A549 (cell line): Measurements from ENCODE around the gene SRPK2. TPM values are rescaled to one million over a fixed set of nuclear protein-coding genes. Genes with fewer than 3 reads are reported as not detected.
A peak's percentile ranks its signal among the peaks of the same experiment; 100 is the strongest.

ENCODE experiments used
- ATAC-seq, 2 experiments: fragments of 200-7000 bp in 1 of 2; fragments of >200 bp in 1 of 2; cut with Nextera tagmentation in 1 of 2; cut with Tn5 transposase in 1 of 2; 3 replicates each; pipeline versions ENCODE4 v1.8.0 to v1.9.1; 2018 to 2020; ENCODE audit warnings: mild to moderate bottlenecking in 1 of 2, moderate library complexity in 1 of 2
- CTCF ChIA-PET: fragments of 300-600 bp; sonication (Branson Sonifier 250); formaldehyde crosslinking; extraction: SDS; loops from one replicate; lab custom pipeline; 2021; ENCODE audit warnings: antibody characterized with exemption, inconsistent platforms; lab: Yijun Ruan, JAX
- POLR2A ChIA-PET: fragments of 350-600 bp; formaldehyde crosslinking; extraction: SDS; loops from one replicate; lab custom pipeline; 2021; ENCODE audit warnings: antibody characterized with exemption, inconsistent platforms; lab: Yijun Ruan, JAX
- DNase-seq, 2 experiments: peaks; one replicate each; pipeline versions ENCODE4 v3.0.0 to v3.0.0-alpha.2; 2011 to 2016; ENCODE audit warnings: low read depth in 1 of 2, low spot score in 1 of 2
- FAIRE-seq: peaks from 2 replicates; lab custom pipeline; 2011; peaks lifted over from hg19 to GRCh38; lab: Jason Lieb, UNC
- H3K27ac ChIP-seq, 2 experiments: fragments of >200 bp; sonication (Bioruptor Twin); formaldehyde crosslinking; 3 replicates each; pipeline ENCODE4 v1.5.1; 2016 to 2017
- H3K4me1 ChIP-seq: fragments of >200 bp; sonication (Bioruptor Twin); formaldehyde crosslinking; 3 replicates; pipeline ENCODE4 v1.6.1; 2016
- H3K4me2 ChIP-seq: fragments of >200 bp; sonication (Bioruptor Twin); formaldehyde crosslinking; 3 replicates; pipeline ENCODE4 v1.6.1; 2016
- H3K4me3 ChIP-seq: fragments of >200 bp; sonication (Bioruptor Twin); formaldehyde crosslinking; 3 replicates; pipeline ENCODE4 v1.5.1; 2016
- H3K9me3 ChIP-seq: fragments of >200 bp; sonication (Bioruptor Twin); formaldehyde crosslinking; 3 replicates; pipeline ENCODE4 v1.6.1; 2016
- CBX2 ChIP-seq: fragments of 200-600 bp; sonication (generic); IDR thresholded peaks from 2 replicates; pipeline ENCODE4 v1.6.1; 2016; ENCODE audit warnings: low read depth, mild to moderate bottlenecking, borderline replicate concordance
- CEBPB ChIP-seq, 2 experiments: fragments of >200 bp in 1 of 2; sonication (Bioruptor Twin) in 1 of 2; formaldehyde crosslinking in 1 of 2; IDR thresholded peaks; 2 replicates each; pipeline ENCODE4 v1.6.1; 2012 to 2016
- EHMT2 ChIP-seq: fragments of 200-600 bp; sonication (generic); IDR thresholded peaks from 2 replicates; pipeline ENCODE4 v1.6.1; 2016; ENCODE audit warnings: antibody characterized with exemption, low read depth, mild to moderate bottlenecking, moderate library complexity
- ESRRA ChIP-seq: fragments of 150-350 bp; IDR thresholded peaks from 2 replicates; pipeline ENCODE4 v1.6.1; 2014; ENCODE audit warnings: mild to moderate bottlenecking, low read length, borderline replicate concordance
- FOSL2 ChIP-seq, 2 experiments: fragments of 450-650 bp in 1 of 2; fragments of >200 bp in 1 of 2; sonication (Bioruptor Twin) in 1 of 2; formaldehyde crosslinking; IDR thresholded peaks; 2 replicates each; pipeline versions ENCODE4 v1.5.0 to v1.6.1; 2016 to 2020; ENCODE audit warnings: mild to moderate bottlenecking in 1 of 2, moderate library complexity in 1 of 2
- GATA3 ChIP-seq: IDR thresholded peaks from 2 replicates; pipeline ENCODE4 v1.6.1; 2012; ENCODE audit warnings: borderline replicate concordance
- HDAC2 ChIP-seq: fragments of 200-600 bp; sonication (generic); IDR thresholded peaks from 2 replicates; pipeline ENCODE4 v1.6.1; 2016
- JUN ChIP-seq, 2 experiments: fragments of >200 bp; sonication (Bioruptor Twin); formaldehyde crosslinking; IDR thresholded peaks; 2 replicates in 1 of 2; 3 replicates in 1 of 2; pipeline ENCODE4 v1.6.1; 2016 to 2017
- JUNB ChIP-seq: fragments of >200 bp; sonication (Bioruptor Twin); formaldehyde crosslinking; IDR thresholded peaks from 2 replicates; pipeline ENCODE4 v1.6.1; 2016
- KDM5A ChIP-seq: fragments of 200-600 bp; sonication (generic); IDR thresholded peaks from 2 replicates; pipeline ENCODE4 v1.6.1; 2016; ENCODE audit warnings: antibody characterized with exemption, mild to moderate bottlenecking
- MAZ ChIP-seq: fragments of 150-350 bp; IDR thresholded peaks from 2 replicates; pipeline ENCODE4 v1.6.1; 2014; ENCODE audit warnings: antibody characterized with exemption, low read depth, low read length, borderline replicate concordance
- MYC ChIP-seq: IDR thresholded peaks from 2 replicates; pipeline ENCODE4 v1.6.1; 2012; ENCODE audit warnings: mild to moderate bottlenecking, inconsistent platforms, low read length, improper control_type of control experiment, borderline replicate concordance
- NPAS2 ChIP-seq: fragments of 250-450 bp; sonication (Bioruptor Pico); IDR thresholded peaks from 2 replicates; pipeline ENCODE4 v1.8.0; 2022; ENCODE audit warnings: mild to moderate bottlenecking, moderate library complexity, borderline replicate concordance
- NR3C1 ChIP-seq: fragments of >200 bp; sonication (Bioruptor Twin); formaldehyde crosslinking; IDR thresholded peaks from 3 replicates; pipeline ENCODE4 v1.6.1; 2017
- POLR2AphosphoS2 ChIP-seq: conservative IDR thresholded peaks from 2 replicates; pipeline ENCODE4 v1.6.1; 2012; ENCODE audit warnings: low read length, improper control_type of control experiment, inconsistent platforms
- RAD21 ChIP-seq, 2 experiments: fragments of >200 bp in 1 of 2; sonication (Bioruptor Twin) in 1 of 2; formaldehyde crosslinking in 1 of 2; IDR thresholded peaks in 1 of 2; conservative IDR thresholded peaks in 1 of 2; 2 replicates in 1 of 2; 3 replicates in 1 of 2; pipeline ENCODE4 v1.6.1; 2012 to 2018; ENCODE audit warnings: inconsistent platforms in 1 of 2
- RARB ChIP-seq: fragments of 250-450 bp; sonication (Bioruptor Pico); IDR thresholded peaks from 2 replicates; pipeline ENCODE4 v1.8.0; 2021; ENCODE audit warnings: mild to moderate bottlenecking, moderate library complexity
- RFX5 ChIP-seq: fragments of 450-650 bp; IDR thresholded peaks from 2 replicates; pipeline ENCODE4 v1.7.1; 2014; ENCODE audit warnings: antibody characterized with exemption, mild to moderate bottlenecking, moderate library complexity
- RNF2 ChIP-seq: fragments of 200-600 bp; sonication (generic); IDR thresholded peaks from 2 replicates; pipeline ENCODE4 v1.6.1; 2016; ENCODE audit warnings: low read depth, mild to moderate bottlenecking, antibody characterized with exemption, moderate library complexity, borderline replicate concordance
- ZC3H11A ChIP-seq: fragments of 450-650 bp; IDR thresholded peaks from 2 replicates; pipeline ENCODE4 v1.6.1; 2014; ENCODE audit warnings: antibody characterized with exemption, mild to moderate bottlenecking
- WGBS: methylation state at CpG from one replicate; pipeline ENCODE4 v1.1.6; 2017; ENCODE audit errors: missing lambda C conversion rate; 5-methylcytosine and 5-hydroxymethylcytosine counted together
- polyA plus RNA-seq, 4 experiments: library from polyadenylated mRNA; depleted of rRNA in 3 of 4; stranded (reverse); fragments of >200 nt; fragmentation: RNase III in 1 of 4; extraction: RNeasy Plus Mini Kit Qiagen cat#74134 plus additional on column Dnase treatment in 1 of 4; gene quantifications; 2 replicates in 3 of 4; 3 replicates in 1 of 4; pipeline ENCODE4 v1.2.3, GENCODE V29; 2011 to 2017
- TF ChIP-seq, protein P1 (sequence below): fragments of >200 bp; sonication (Bioruptor Twin); formaldehyde crosslinking; IDR thresholded peaks from 3 replicates; pipeline ENCODE4 v1.6.1; 2016
- TF ChIP-seq, protein P2 (sequence below): fragments of 200-600 bp; sonication (generic); IDR thresholded peaks from 2 replicates; pipeline ENCODE4 v1.6.1; 2016; ENCODE audit warnings: antibody characterized with exemption, mild to moderate bottlenecking, moderate library complexity
- TF ChIP-seq, protein P3 (sequence below): fragments of 250-450 bp; sonication (Bioruptor Pico); IDR thresholded peaks from 2 replicates; pipeline ENCODE4 v1.5.0; 2021; ENCODE audit warnings: mild to moderate bottlenecking, moderate library complexity, borderline replicate concordance

Gene SRPK2
- polyA plus RNA-seq, 2 of the 4 experiments (the other 2 are of a cell fraction) = 23.0 to 30.9 TPM

DNA sequence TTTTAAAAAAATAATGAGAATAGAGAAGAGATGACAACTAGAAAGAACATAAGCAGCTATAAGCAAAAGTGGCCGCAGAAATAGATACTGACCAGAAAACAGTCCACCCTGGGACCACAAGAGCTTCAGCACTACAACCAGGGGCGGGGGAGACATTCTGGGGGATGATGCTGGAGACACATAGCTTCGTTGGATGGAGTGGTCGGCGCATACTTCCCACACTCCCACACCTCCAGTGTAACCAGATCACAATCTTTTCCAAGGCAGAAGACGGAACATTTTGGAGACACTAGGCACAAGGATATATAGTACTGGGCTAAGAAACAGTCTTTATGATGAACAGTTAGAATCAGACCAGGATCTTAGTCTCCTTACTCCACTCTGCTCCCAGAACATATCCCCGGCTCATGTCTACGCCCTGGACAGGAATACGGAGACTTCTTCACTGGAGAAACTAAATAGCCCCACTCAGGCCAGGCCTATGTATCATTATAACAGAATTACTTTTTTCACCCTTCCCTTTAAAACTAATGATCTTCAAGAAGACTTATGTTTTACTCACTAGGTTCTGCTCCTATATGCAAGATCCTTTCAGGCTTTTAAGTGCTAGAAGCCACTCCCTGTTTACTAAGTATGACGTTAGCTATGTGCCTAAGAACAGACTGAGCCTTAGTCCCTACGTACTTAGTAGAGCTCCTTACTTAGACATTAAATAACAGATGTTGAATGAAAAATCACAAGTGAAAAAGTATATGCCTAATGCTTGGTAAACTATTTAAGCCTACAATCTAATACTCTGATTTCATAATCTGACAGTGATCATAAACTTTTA lies 169.6 kb downstream of the SRPK2 start:
- no peaks in the 10 kb centered on the region for H3K9me3 ChIP-seq
- ChIA-PET POLR2A (no interaction called here), CTCF (interaction anchor here (1.1 kb wide), 1 partner anchor 10 kb away, joined by 3 read pairs; no protein-coding TSS in a partner anchor)
- H3K4me2 ChIP-seq = peak overlapping the region; percentile 38
- H3K4me3 ChIP-seq = no peak overlapping the region
- FAIRE-seq = peak; percentile 28
- WGBS = 81% methylated on average over 11 of the region's 11 CpGs
- peaks cover 37% of the 10 kb centered on the region for H3K4me1 ChIP-seq
- H3K27ac ChIP-seq = peak overlapping the region in 1 of 2 experiments; percentile 52; a peak in 1 of 6 replicates
- TF ChIP-seq JUNB (no peak), CBX2 (no peak), MAZ (no peak), KDM5A (no peak), NPAS2 (CRISPR knock-in tag) (no peak), ESRRA (no peak), POLR2AphosphoS2 (no peak), HDAC2 (no peak), JUN (IDR thresholded peaks at IDR 0.05) (no peak), EHMT2 (no peak), FOSL2 (IDR thresholded peaks at IDR 0.05) (no peak), FOSL2 (CRISPR knock-in tag; IDR thresholded peaks at IDR 0.05) (no peak), CEBPB (IDR thresholded peaks at IDR 0.05) (no peak), RNF2 (no peak), RARB (CRISPR knock-in tag) (no peak), RAD21 (conservative IDR thresholded peaks at IDR 0.05 in 1 of 2, IDR thresholded peaks at IDR 0.05 in 1 of 2) (no peak), GATA3 (no peak), MYC (no peak)
- TF ChIP-seq, protein P1, sequence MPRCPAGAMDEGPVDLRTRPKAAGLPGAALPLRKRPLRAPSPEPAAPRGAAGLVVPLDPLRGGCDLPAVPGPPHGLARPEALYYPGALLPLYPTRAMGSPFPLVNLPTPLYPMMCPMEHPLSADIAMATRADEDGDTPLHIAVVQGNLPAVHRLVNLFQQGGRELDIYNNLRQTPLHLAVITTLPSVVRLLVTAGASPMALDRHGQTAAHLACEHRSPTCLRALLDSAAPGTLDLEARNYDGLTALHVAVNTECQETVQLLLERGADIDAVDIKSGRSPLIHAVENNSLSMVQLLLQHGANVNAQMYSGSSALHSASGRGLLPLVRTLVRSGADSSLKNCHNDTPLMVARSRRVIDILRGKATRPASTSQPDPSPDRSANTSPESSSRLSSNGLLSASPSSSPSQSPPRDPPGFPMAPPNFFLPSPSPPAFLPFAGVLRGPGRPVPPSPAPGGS = no peak
- TF ChIP-seq, protein P2, sequence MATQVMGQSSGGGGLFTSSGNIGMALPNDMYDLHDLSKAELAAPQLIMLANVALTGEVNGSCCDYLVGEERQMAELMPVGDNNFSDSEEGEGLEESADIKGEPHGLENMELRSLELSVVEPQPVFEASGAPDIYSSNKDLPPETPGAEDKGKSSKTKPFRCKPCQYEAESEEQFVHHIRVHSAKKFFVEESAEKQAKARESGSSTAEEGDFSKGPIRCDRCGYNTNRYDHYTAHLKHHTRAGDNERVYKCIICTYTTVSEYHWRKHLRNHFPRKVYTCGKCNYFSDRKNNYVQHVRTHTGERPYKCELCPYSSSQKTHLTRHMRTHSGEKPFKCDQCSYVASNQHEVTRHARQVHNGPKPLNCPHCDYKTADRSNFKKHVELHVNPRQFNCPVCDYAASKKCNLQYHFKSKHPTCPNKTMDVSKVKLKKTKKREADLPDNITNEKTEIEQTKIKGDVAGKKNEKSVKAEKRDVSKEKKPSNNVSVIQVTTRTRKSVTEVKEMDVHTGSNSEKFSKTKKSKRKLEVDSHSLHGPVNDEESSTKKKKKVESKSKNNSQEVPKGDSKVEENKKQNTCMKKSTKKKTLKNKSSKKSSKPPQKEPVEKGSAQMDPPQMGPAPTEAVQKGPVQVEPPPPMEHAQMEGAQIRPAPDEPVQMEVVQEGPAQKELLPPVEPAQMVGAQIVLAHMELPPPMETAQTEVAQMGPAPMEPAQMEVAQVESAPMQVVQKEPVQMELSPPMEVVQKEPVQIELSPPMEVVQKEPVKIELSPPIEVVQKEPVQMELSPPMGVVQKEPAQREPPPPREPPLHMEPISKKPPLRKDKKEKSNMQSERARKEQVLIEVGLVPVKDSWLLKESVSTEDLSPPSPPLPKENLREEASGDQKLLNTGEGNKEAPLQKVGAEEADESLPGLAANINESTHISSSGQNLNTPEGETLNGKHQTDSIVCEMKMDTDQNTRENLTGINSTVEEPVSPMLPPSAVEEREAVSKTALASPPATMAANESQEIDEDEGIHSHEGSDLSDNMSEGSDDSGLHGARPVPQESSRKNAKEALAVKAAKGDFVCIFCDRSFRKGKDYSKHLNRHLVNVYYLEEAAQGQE = no peak
- TF ChIP-seq, all 56 proteins: peak for 0
- ATAC-seq (peak; percentile 77 to 85), DNase-seq (peak in 1 of 2 experiments; percentile 48)

DNA sequence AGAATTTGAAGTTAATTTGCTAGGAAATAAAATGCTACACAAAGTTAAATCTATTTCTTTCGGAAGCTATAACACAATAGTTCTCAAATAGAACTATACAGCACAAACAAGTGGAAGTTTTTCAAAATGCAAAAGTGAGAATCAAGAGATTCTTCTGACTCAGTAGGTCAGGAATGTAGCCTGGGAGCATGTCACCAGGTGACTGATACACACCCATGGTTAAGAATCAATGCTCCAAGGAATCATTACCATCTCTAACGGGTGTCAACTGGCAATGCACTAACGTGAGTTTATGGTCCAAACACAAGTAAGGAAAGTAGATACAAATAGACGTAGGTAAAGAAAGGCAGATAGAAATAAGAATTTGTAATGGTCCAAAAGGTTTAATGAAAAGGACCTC lies 170.5 kb downstream of the SRPK2 start:
- Histone ChIP-seq H3K27ac (peak overlapping the region in 1 of 2 experiments; percentile 52; a peak in 1 of 6 replicates), H3K9me3 (no peaks in the 10 kb centered on the region), H3K4me1 (peaks cover 37% of the 10 kb centered on the region), H3K4me3 (no peak overlapping the region), H3K4me2 (peak overlapping the region; percentile 38)
- POLR2A ChIA-PET = no interaction called here
- CTCF ChIA-PET = no interaction called here
- TF ChIP-seq, protein P3, sequence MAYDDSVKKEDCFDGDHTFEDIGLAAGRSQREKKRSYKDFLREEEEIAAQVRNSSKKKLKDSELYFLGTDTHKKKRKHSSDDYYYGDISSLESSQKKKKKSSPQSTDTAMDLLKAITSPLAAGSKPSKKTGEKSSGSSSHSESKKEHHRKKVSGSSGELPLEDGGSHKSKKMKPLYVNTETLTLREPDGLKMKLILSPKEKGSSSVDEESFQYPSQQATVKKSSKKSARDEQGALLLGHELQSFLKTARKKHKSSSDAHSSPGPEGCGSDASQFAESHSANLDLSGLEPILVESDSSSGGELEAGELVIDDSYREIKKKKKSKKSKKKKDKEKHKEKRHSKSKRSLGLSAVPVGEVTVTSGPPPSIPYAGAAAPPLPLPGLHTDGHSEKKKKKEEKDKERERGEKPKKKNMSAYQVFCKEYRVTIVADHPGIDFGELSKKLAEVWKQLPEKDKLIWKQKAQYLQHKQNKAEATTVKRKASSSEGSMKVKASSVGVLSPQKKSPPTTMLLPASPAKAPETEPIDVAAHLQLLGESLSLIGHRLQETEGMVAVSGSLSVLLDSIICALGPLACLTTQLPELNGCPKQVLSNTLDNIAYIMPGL (CRISPR knock-in tag) = no peak
- TF ChIP-seq RAD21 (conservative IDR thresholded peaks at IDR 0.05 in 1 of 2, IDR thresholded peaks at IDR 0.05 in 1 of 2) = no peak
- no peak for TF ChIP-seq RFX5
- TF ChIP-seq ZC3H11A = no peak
- TF ChIP-seq NR3C1 = no peak
- DNase-seq = no peak
- WGBS = 44% methylated on average over 4 of the region's 4 CpGs
- peak in 1 of 2 experiments; percentile 17; a peak in 1 of 6 replicates for ATAC-seq
- no peak for FAIRE-seq
